Measurements from ENCODE around the gene HSPA1A. TPM values are rescaled to one million over a fixed set of nuclear protein-coding genes. Genes with fewer than 3 reads are reported as not detected.
A peak's percentile ranks its signal among the peaks of the same experiment; 100 is the strongest.
"Not testable (repeated sequence)": the region's sequence is repeated elsewhere in the genome, so short reads cannot be mapped to it uniquely, and the experiment has no call there.

Gene HSPA1A
- total and polyA plus RNA-seq, 9 donors = 57.3 to 94.7 (median 78.9) TPM

GRCh38 chr6:31862344-31863235, 47.2 kb downstream of the HSPA1A start, which contains the start of gene NEU1:
Gene NEU1, minus strand, starts transcription at chr6:31862821. Its CDS starts 45 bp downstream, at chr6:31862776.
- Histone ChIP-seq H3K9me3 (replicated peaks; ENCODE audit: control insufficient read depth, low read depth, low read length) (no peaks in the 10 kb centered on the region), H3K4me3 (ENCODE audit: low read length) (peak within 1 kb of the TSS; percentile 89), H3K4me1 (ENCODE audit: control insufficient read depth, insufficient read depth, low read length) (peaks cover 18% of the 10 kb centered on the region), H3K36me3 (ENCODE audit: control insufficient read depth, insufficient read depth, low read length) (peaks cover 27% of the 10 kb centered on the region), H3K27ac (ENCODE audit: low read length) (peak within 1 kb of the TSS; percentile 89), H3K27me3 (ENCODE audit: control insufficient read depth, insufficient read depth, low read length) (no peaks in the 10 kb centered on the region)
- WGBS (ENCODE audit: insufficient coverage) = under 1% methylated on average over 52 of the region's 64 CpGs
- DNase-seq = peak; percentile 100

- not testable (repeated sequence) for H3K27me3 ChIP-seq (ENCODE audit: control insufficient read depth, insufficient read depth, low read length); DNase-seq; H3K9me3 ChIP-seq (replicated peaks; ENCODE audit: control insufficient read depth, low read depth, low read length)
- peaks cover 18% of the 10 kb centered on the region for H3K4me1 ChIP-seq (ENCODE audit: control insufficient read depth, insufficient read depth, low read length)
- peak overlapping the region; percentile 49 for H3K4me3 ChIP-seq (ENCODE audit: low read length)
- H3K36me3 ChIP-seq (ENCODE audit: control insufficient read depth, insufficient read depth, low read length) = peaks cover 20% of the 10 kb centered on the region
- WGBS (ENCODE audit: insufficient coverage) = 14% methylated on average over 2 of the region's 16 CpGs
- peak overlapping the region; percentile 80 for H3K27ac ChIP-seq (ENCODE audit: low read length)
Measured at GRCh38 chr6:31864123-31864562, 48.8 kb downstream of the HSPA1A start.

GRCh38 chr6:31864818-31865204, 49.5 kb downstream of the HSPA1A start:
- Histone ChIP-seq H3K4me3 (ENCODE audit: low read length) (no peak overlapping the region), H3K36me3 (ENCODE audit: control insufficient read depth, insufficient read depth, low read length) (peaks cover 13% of the 10 kb centered on the region), H3K4me1 (ENCODE audit: control insufficient read depth, insufficient read depth, low read length) (peaks cover 18% of the 10 kb centered on the region), H3K27ac (ENCODE audit: low read length) (no peak overlapping the region), H3K27me3 (ENCODE audit: control insufficient read depth, insufficient read depth, low read length) (peaks cover 3% of the 10 kb centered on the region), H3K9me3 (replicated peaks; ENCODE audit: control insufficient read depth, low read depth, low read length) (no peaks in the 10 kb centered on the region)
- WGBS (ENCODE audit: insufficient coverage) = 81% methylated on average over 5 of the region's 8 CpGs
- DNase-seq = no peak

GRCh38 chr6:31865205-31866118, 50.1 kb downstream of the HSPA1A start:
- peaks cover 18% of the 10 kb centered on the region for H3K4me1 ChIP-seq (ENCODE audit: control insufficient read depth, insufficient read depth, low read length)
- no peak for DNase-seq
- 75% methylated on average over 20 of the region's 21 CpGs for WGBS (ENCODE audit: insufficient coverage)
- no peak overlapping the region for H3K27ac ChIP-seq (ENCODE audit: low read length)
- peaks cover 7% of the 10 kb centered on the region for H3K36me3 ChIP-seq (ENCODE audit: control insufficient read depth, insufficient read depth, low read length)
- H3K27me3 ChIP-seq (ENCODE audit: control insufficient read depth, insufficient read depth, low read length) = peaks cover 3% of the 10 kb centered on the region
- no peaks in the 10 kb centered on the region for H3K9me3 ChIP-seq (replicated peaks; ENCODE audit: control insufficient read depth, low read depth, low read length)
- H3K4me3 ChIP-seq (ENCODE audit: low read length) = no peak overlapping the region

Other genes starting within 250 kb of the HSPA1A start
Only the 30 nearest of the 40 such genes appear.
- 150 TPM for gene BAG6, start 162.9 kb upstream of the HSPA1A start, total RNA-seq
- gene BAG6, start 162.9 kb upstream of the HSPA1A start, polyA plus RNA-seq (ENCODE audit: insufficient read depth in 1 of 8, insufficient read length in 8 of 8, low replicate concordance in 1 of 8) = 100 to 1,000 TPM; 170 to 229 (median 214) TPM
- gene APOM, start 159.6 kb upstream of the HSPA1A start, total RNA-seq = 2.6 TPM
- 1 to 10 TPM; 3.5 to 8.5 (median 4.1) TPM for gene APOM, start 159.6 kb upstream of the HSPA1A start, polyA plus RNA-seq (ENCODE audit: insufficient read depth in 1 of 8, insufficient read length in 8 of 8, low replicate concordance in 1 of 8)
- 17.1 TPM for gene C6orf47, start 154.8 kb upstream of the HSPA1A start, total RNA-seq
- 10 to 100 TPM; 13.7 to 18.9 (median 14.7) TPM for gene C6orf47, start 154.8 kb upstream of the HSPA1A start, polyA plus RNA-seq (ENCODE audit: insufficient read depth in 1 of 8, insufficient read length in 8 of 8, low replicate concordance in 1 of 8)
- gene GPANK1, start 150.5 kb upstream of the HSPA1A start, total RNA-seq = 9.8 TPM
- gene GPANK1, start 150.5 kb upstream of the HSPA1A start, polyA plus RNA-seq (ENCODE audit: insufficient read depth in 1 of 8, insufficient read length in 8 of 8, low replicate concordance in 1 of 8) = 10 to 100 TPM; 13.8 to 19.0 (median 15.7) TPM
- 107 TPM for gene CSNK2B, start 149.5 kb upstream of the HSPA1A start, total RNA-seq
- gene CSNK2B, start 149.5 kb upstream of the HSPA1A start, polyA plus RNA-seq (ENCODE audit: insufficient read depth in 1 of 8, insufficient read length in 8 of 8, low replicate concordance in 1 of 8) = 100 to 1,000 TPM; 127 to 175 (median 140) TPM
- 4.9 TPM for gene LY6G5B, start 145.6 kb upstream of the HSPA1A start, total RNA-seq
- 10 to 100 TPM in 5 of 8 donors, 1 to 10 TPM in 3; 5.8 to 16.7 (median 12.8) TPM for gene LY6G5B, start 145.6 kb upstream of the HSPA1A start, polyA plus RNA-seq (ENCODE audit: insufficient read depth in 1 of 8, insufficient read length in 8 of 8, low replicate concordance in 1 of 8)
- gene LY6G5C, start 134.5 kb upstream of the HSPA1A start, total RNA-seq = 0.80 TPM
- 1 to 10 TPM in 7 of 8 donors, under 1 TPM in 1; 0.70 to 3.9 (median 2.2) TPM for gene LY6G5C, start 134.5 kb upstream of the HSPA1A start, polyA plus RNA-seq (ENCODE audit: insufficient read depth in 1 of 8, insufficient read length in 8 of 8, low replicate concordance in 1 of 8)
- 50.8 TPM for gene ABHD16A, start 112.2 kb upstream of the HSPA1A start, total RNA-seq
- 10 to 100 TPM; 42.0 to 55.8 (median 44.9) TPM for gene ABHD16A, start 112.2 kb upstream of the HSPA1A start, polyA plus RNA-seq (ENCODE audit: insufficient read depth in 1 of 8, insufficient read length in 8 of 8, low replicate concordance in 1 of 8)
- gene LY6G6F, start 108.7 kb upstream of the HSPA1A start, total RNA-seq = not detected
- not detected for gene LY6G6F, start 108.7 kb upstream of the HSPA1A start, polyA plus RNA-seq (ENCODE audit: insufficient read depth in 1 of 8, insufficient read length in 8 of 8, low replicate concordance in 1 of 8)
- 0.58 TPM for gene LY6G6D, start 100.2 kb upstream of the HSPA1A start, total RNA-seq
- gene LY6G6D, start 100.2 kb upstream of the HSPA1A start, polyA plus RNA-seq (ENCODE audit: insufficient read depth in 1 of 8, insufficient read length in 8 of 8, low replicate concordance in 1 of 8) = 1 to 10 TPM in 1 of 8 donors, under 1 TPM in 4, not detected in 3; 0.31 to 1.7 (median 0.75) TPM
- 0.09 TPM for gene LY6G6C, start 93.8 kb upstream of the HSPA1A start, total RNA-seq
- gene LY6G6C, start 93.8 kb upstream of the HSPA1A start, polyA plus RNA-seq (ENCODE audit: insufficient read depth in 1 of 8, insufficient read length in 8 of 8, low replicate concordance in 1 of 8) = 1 to 10 TPM in 1 of 8 donors, under 1 TPM in 6, not detected in 1; 0.15 to 1.2 (median 0.37) TPM
- gene MPIG6B, start 92.2 kb upstream of the HSPA1A start, total RNA-seq = 0.09 TPM
- 1 to 10 TPM in 1 of 8 donors, under 1 TPM in 7; 0.44 to 1.2 (median 0.74) TPM for gene MPIG6B, start 92.2 kb upstream of the HSPA1A start, polyA plus RNA-seq (ENCODE audit: insufficient read depth in 1 of 8, insufficient read length in 8 of 8, low replicate concordance in 1 of 8)
- gene DDAH2, start 86.2 kb upstream of the HSPA1A start, total RNA-seq = 101 TPM
- gene DDAH2, start 86.2 kb upstream of the HSPA1A start, polyA plus RNA-seq (ENCODE audit: insufficient read depth in 1 of 8, insufficient read length in 8 of 8, low replicate concordance in 1 of 8) = 100 to 1,000 TPM; 111 to 147 (median 135) TPM
- 219 TPM for gene CLIC1, start 79.0 kb upstream of the HSPA1A start, total RNA-seq
- 100 to 1,000 TPM; 117 to 177 (median 152) TPM for gene CLIC1, start 79.0 kb upstream of the HSPA1A start, polyA plus RNA-seq (ENCODE audit: insufficient read depth in 1 of 8, insufficient read length in 8 of 8, low replicate concordance in 1 of 8)
- 9.1 TPM for gene MSH5, start 75.5 kb upstream of the HSPA1A start, total RNA-seq
- gene MSH5, start 75.5 kb upstream of the HSPA1A start, polyA plus RNA-seq (ENCODE audit: insufficient read depth in 1 of 8, insufficient read length in 8 of 8, low replicate concordance in 1 of 8) = 10 to 100 TPM in 6 of 8 donors, 1 to 10 TPM in 2; 5.3 to 20.8 (median 11.5) TPM
- 2.7 TPM for gene SAPCD1, start 52.9 kb upstream of the HSPA1A start, total RNA-seq
- gene SAPCD1, start 52.9 kb upstream of the HSPA1A start, polyA plus RNA-seq (ENCODE audit: insufficient read depth in 1 of 8, insufficient read length in 8 of 8, low replicate concordance in 1 of 8) = 1 to 10 TPM; 1.4 to 6.3 (median 2.9) TPM
- gene VWA7, start 38.2 kb upstream of the HSPA1A start, total RNA-seq = 1.2 TPM
- 1 to 10 TPM in 7 of 8 donors, under 1 TPM in 1; 0.71 to 2.1 (median 1.6) TPM for gene VWA7, start 38.2 kb upstream of the HSPA1A start, polyA plus RNA-seq (ENCODE audit: insufficient read depth in 1 of 8, insufficient read length in 8 of 8, low replicate concordance in 1 of 8)
- gene VARS1, start 19.8 kb upstream of the HSPA1A start, total RNA-seq = 21.9 TPM
- 10 to 100 TPM; 35.1 to 63.0 (median 51.2) TPM for gene VARS1, start 19.8 kb upstream of the HSPA1A start, polyA plus RNA-seq (ENCODE audit: insufficient read depth in 1 of 8, insufficient read length in 8 of 8, low replicate concordance in 1 of 8)
- 42.0 TPM for gene LSM2, start 8.6 kb upstream of the HSPA1A start, total RNA-seq
- 10 to 100 TPM; 41.3 to 64.3 (median 56.8) TPM for gene LSM2, start 8.6 kb upstream of the HSPA1A start, polyA plus RNA-seq (ENCODE audit: insufficient read depth in 1 of 8, insufficient read length in 8 of 8, low replicate concordance in 1 of 8)
- 2.3 TPM for gene HSPA1L, start 260 bp upstream of the HSPA1A start, total RNA-seq
- gene HSPA1L, start 260 bp upstream of the HSPA1A start, polyA plus RNA-seq (ENCODE audit: insufficient read depth in 1 of 8, insufficient read length in 8 of 8, low replicate concordance in 1 of 8) = 1 to 10 TPM; 2.9 to 4.1 (median 3.6) TPM
- 56.2 TPM for gene HSPA1B, start 12.2 kb downstream of the HSPA1A start, total RNA-seq
- 100 to 1,000 TPM in 1 of 8 donors, 10 to 100 TPM in 7; 42.7 to 101 (median 63.5) TPM for gene HSPA1B, start 12.2 kb downstream of the HSPA1A start, polyA plus RNA-seq (ENCODE audit: insufficient read depth in 1 of 8, insufficient read length in 8 of 8, low replicate concordance in 1 of 8)
- 27.1 TPM for gene NEU1, start 47.3 kb downstream of the HSPA1A start, total RNA-seq
- 10 to 100 TPM; 14.5 to 24.5 (median 18.1) TPM for gene NEU1, start 47.3 kb downstream of the HSPA1A start, polyA plus RNA-seq (ENCODE audit: insufficient read depth in 1 of 8, insufficient read length in 8 of 8, low replicate concordance in 1 of 8)
- gene SLC44A4, start 63.5 kb downstream of the HSPA1A start, total RNA-seq = 0.18 TPM
- 1 to 10 TPM in 2 of 8 donors, under 1 TPM in 6; 0.12 to 8.9 (median 0.37) TPM for gene SLC44A4, start 63.5 kb downstream of the HSPA1A start, polyA plus RNA-seq (ENCODE audit: insufficient read depth in 1 of 8, insufficient read length in 8 of 8, low replicate concordance in 1 of 8)
- gene EHMT2, start 82.2 kb downstream of the HSPA1A start, total RNA-seq = 28.3 TPM
- gene EHMT2, start 82.2 kb downstream of the HSPA1A start, polyA plus RNA-seq (ENCODE audit: insufficient read depth in 1 of 8, insufficient read length in 8 of 8, low replicate concordance in 1 of 8) = 10 to 100 TPM; 30.7 to 43.8 (median 33.8) TPM
- 2.7 TPM for gene ZBTB12, start 86.5 kb downstream of the HSPA1A start, total RNA-seq
- 10 to 100 TPM in 7 of 8 donors, 1 to 10 TPM in 1; 9.2 to 15.3 (median 14.0) TPM for gene ZBTB12, start 86.5 kb downstream of the HSPA1A start, polyA plus RNA-seq (ENCODE audit: insufficient read depth in 1 of 8, insufficient read length in 8 of 8, low replicate concordance in 1 of 8)
- gene C2, start 112.2 kb downstream of the HSPA1A start, total RNA-seq = 3.7 TPM
- 1 to 10 TPM; 3.3 to 9.5 (median 5.0) TPM for gene C2, start 112.2 kb downstream of the HSPA1A start, polyA plus RNA-seq (ENCODE audit: insufficient read depth in 1 of 8, insufficient read length in 8 of 8, low replicate concordance in 1 of 8)
- 1.6 TPM for gene CFB, start 130.6 kb downstream of the HSPA1A start, total RNA-seq
- 1 to 10 TPM; 1.0 to 4.8 (median 2.0) TPM for gene CFB, start 130.6 kb downstream of the HSPA1A start, polyA plus RNA-seq (ENCODE audit: insufficient read depth in 1 of 8, insufficient read length in 8 of 8, low replicate concordance in 1 of 8)
- gene NELFE, start 143.4 kb downstream of the HSPA1A start, total RNA-seq = 48.9 TPM
- gene NELFE, start 143.4 kb downstream of the HSPA1A start, polyA plus RNA-seq (ENCODE audit: insufficient read depth in 1 of 8, insufficient read length in 8 of 8, low replicate concordance in 1 of 8) = 10 to 100 TPM; 64.7 to 72.6 (median 69.2) TPM
- gene SKIC2, start 143.6 kb downstream of the HSPA1A start, total RNA-seq = 21.8 TPM
- gene SKIC2, start 143.6 kb downstream of the HSPA1A start, polyA plus RNA-seq (ENCODE audit: insufficient read depth in 1 of 8, insufficient read length in 8 of 8, low replicate concordance in 1 of 8) = 10 to 100 TPM; 27.0 to 34.1 (median 30.8) TPM
- 10.7 TPM for gene DXO, start 156.6 kb downstream of the HSPA1A start, total RNA-seq
- 10 to 100 TPM; 16.0 to 22.2 (median 17.4) TPM for gene DXO, start 156.6 kb downstream of the HSPA1A start, polyA plus RNA-seq (ENCODE audit: insufficient read depth in 1 of 8, insufficient read length in 8 of 8, low replicate concordance in 1 of 8)

All from muscle of leg (tissue), 11 donors.